SK-N-SH (cell line): ENCODE measurements around the gene BEST3. TPM values are rescaled to one million over a fixed set of nuclear protein-coding genes. Genes with fewer than 3 reads are reported as not detected.

Source experiments
- CTCF ChIA-PET: fragments of 300-600, 350-600 bp; formaldehyde crosslinking; extraction: SDS; loops from one replicate; lab custom pipeline; 2021; lab: Yijun Ruan, JAX
- POLR2A ChIA-PET: fragments of 350-600 bp; sonication (Branson Sonifier 250); formaldehyde crosslinking; extraction: SDS; loops from one replicate; lab custom pipeline; 2020; ENCODE audit warnings: antibody characterized with exemption, inconsistent platforms; lab: Yijun Ruan, JAX
- DNase-seq: peaks from one replicate; pipeline ENCODE4 v3.0.0; 2012
- H2AFZ ChIP-seq: fragments of 200-600 bp; sonication (generic); 2 replicates; pipeline ENCODE4 v1.8.1; 2016; ENCODE audit warnings: antibody characterized with exemption, mild to moderate bottlenecking, low read depth
- H3F3A ChIP-seq: fragments of 200-600 bp; sonication (generic); replicated peaks from 2 replicates; pipeline ENCODE3; 2016; ENCODE audit warnings: antibody characterized with exemption, mild to moderate bottlenecking; ENCODE audit not compliant: insufficient read depth
- H3K27ac ChIP-seq, 2 experiments: fragments of 200-500 bp in 1 of 2; fragments of 200-600 bp in 1 of 2; sonication (Bioruptor generic) in 1 of 2; sonication (generic), shearing (Covaris generic) in 1 of 2; 2 replicates each; pipeline versions ENCODE4 v1.5.1 to v1.6.1; 2014 to 2016; ENCODE audit warnings: low read depth in 2 of 2, inconsistent platforms in 1 of 2, low read length in 1 of 2, mild to moderate bottlenecking in 1 of 2, mixed read lengths in 1 of 2
- H3K27me3 ChIP-seq: fragments of 200-600 bp; sonication (generic), shearing (Covaris generic); 2 replicates; pipeline ENCODE4 v1.6.1; 2016; ENCODE audit warnings: mixed run types; ENCODE audit not compliant: insufficient read depth
- H3K36me3 ChIP-seq, 2 experiments: fragments of 200-500 bp in 1 of 2; fragments of 200-600 bp in 1 of 2; sonication (Bioruptor generic) in 1 of 2; sonication (generic) in 1 of 2; replicated peaks in 1 of 2; 2 replicates each; pipeline versions ENCODE3 to v1.5.1; 2014 to 2016; ENCODE audit warnings: low read length in 1 of 2, mild to moderate bottlenecking in 1 of 2; ENCODE audit not compliant: insufficient read depth in 2 of 2, control insufficient read depth in 1 of 2
- H3K4me1 ChIP-seq, 2 experiments: fragments of 200-500 bp in 1 of 2; fragments of 200-600 bp in 1 of 2; sonication (Bioruptor generic) in 1 of 2; sonication (generic), shearing (Covaris generic) in 1 of 2; 2 replicates each; pipeline versions ENCODE4 v1.5.1 to v1.6.1; 2014 to 2016; ENCODE audit warnings: low read depth in 1 of 2, low read length in 1 of 2, mixed run types in 1 of 2; ENCODE audit not compliant: insufficient read depth in 2 of 2, control insufficient read depth in 1 of 2
- H3K4me2 ChIP-seq: fragments of 200-600 bp; sonication (generic), shearing (Covaris generic); 2 replicates; pipeline ENCODE4 v1.6.1; 2017; ENCODE audit warnings: mixed run types
- H3K4me3 ChIP-seq, 2 experiments: fragments of 200-500 bp in 1 of 2; fragments of 200-600 bp in 1 of 2; sonication (Bioruptor generic) in 1 of 2; sonication (generic), shearing (Covaris generic) in 1 of 2; 2 replicates each; pipeline versions ENCODE4 v1.5.1 to v1.8.1; 2014 to 2016; ENCODE audit warnings: low read depth in 2 of 2, inconsistent platforms in 1 of 2, low read length in 1 of 2, mild to moderate bottlenecking in 1 of 2, mixed read lengths in 1 of 2, moderate library complexity in 1 of 2
- H3K79me2 ChIP-seq: fragments of 200-600 bp; sonication (generic); 2 replicates; pipeline ENCODE4 v1.8.1; 2017; ENCODE audit warnings: mild to moderate bottlenecking; ENCODE audit not compliant: insufficient read depth
- H3K9ac ChIP-seq: fragments of 200-600 bp; sonication (generic); 2 replicates; pipeline ENCODE4 v1.6.1; 2017; ENCODE audit warnings: mixed run types
- H3K9me2 ChIP-seq: fragments of 200-600 bp; sonication (generic); 2 replicates; pipeline ENCODE4 v1.6.1; 2017; ENCODE audit warnings: mixed run types
- H3K9me3 ChIP-seq: fragments of 200-600 bp; sonication (generic); 2 replicates; pipeline ENCODE4 v1.6.1; 2017; ENCODE audit warnings: mixed run types, mild to moderate bottlenecking, moderate library complexity
- H4K20me1 ChIP-seq: fragments of 200-600 bp; sonication (generic); 2 replicates; pipeline ENCODE4 v1.6.1; 2017; ENCODE audit warnings: mild to moderate bottlenecking, mixed run types; ENCODE audit not compliant: insufficient read depth
- CHD2 ChIP-seq: fragments of 150-350 bp; IDR thresholded peaks from 2 replicates; pipeline ENCODE4 v1.6.1; 2018; ENCODE audit warnings: low read length; ENCODE audit not compliant: partially characterized antibody
- FOSL2 ChIP-seq: IDR thresholded peaks from 2 replicates; pipeline ENCODE4 v1.4.0; 2012; ENCODE audit warnings: low read depth, mild to moderate bottlenecking, moderate library complexity, borderline replicate concordance
- GABPA ChIP-seq: IDR thresholded peaks from 2 replicates; pipeline ENCODE4 v1.4.0; 2012; ENCODE audit warnings: low read depth, mild to moderate bottlenecking
- MXI1 ChIP-seq: IDR thresholded peaks from 2 replicates; pipeline ENCODE4 v1.6.1; 2012; ENCODE audit warnings: mild to moderate bottlenecking, low read depth, low read length, improper control_type of control experiment
- NFIC ChIP-seq: IDR thresholded peaks from 2 replicates; pipeline ENCODE4 v1.4.0; 2012; ENCODE audit warnings: borderline replicate concordance
- NRF1 ChIP-seq: IDR thresholded peaks from 2 replicates; pipeline ENCODE4 v1.6.1; 2012; ENCODE audit warnings: low read depth, mild to moderate bottlenecking, low read length
- POLR2AphosphoS5 ChIP-seq: IDR thresholded peaks from 2 replicates; pipeline ENCODE4 v1.6.1; 2012; ENCODE audit warnings: low read depth, low read length
- RAD21 ChIP-seq: IDR thresholded peaks from 2 replicates; pipeline ENCODE4 v1.6.1; 2012; ENCODE audit warnings: mild to moderate bottlenecking, low read length
- RXRA ChIP-seq: IDR thresholded peaks from 2 replicates; pipeline ENCODE4 v1.4.0; 2012; ENCODE audit warnings: low read depth, mild to moderate bottlenecking, borderline replicate concordance
- SMC3 ChIP-seq: IDR thresholded peaks from 2 replicates; pipeline ENCODE4 v1.6.1; 2012; ENCODE audit warnings: low read depth, low read length, improper control_type of control experiment
- USF2 ChIP-seq: fragments of 150-350 bp; IDR thresholded peaks from 2 replicates; pipeline ENCODE4 v1.6.1; 2017; ENCODE audit warnings: antibody characterized with exemption, low read length, low read depth, borderline replicate concordance
- YY1 ChIP-seq: IDR thresholded peaks from 2 replicates; pipeline ENCODE4 v1.4.0; 2012; ENCODE audit warnings: low read depth, mild to moderate bottlenecking
- WGBS: methylation state at CpG from one replicate; pipeline ENCODE4 v1.1.6; 2017; ENCODE audit warnings: low lambda C conversion rate; 5-methylcytosine and 5-hydroxymethylcytosine counted together
- polyA plus RNA-seq, 3 experiments: library from polyadenylated mRNA; depleted of rRNA; stranded (reverse); fragments of >200 nt; gene quantifications; 2 replicates each; pipeline ENCODE4 v1.2.3, GENCODE V29; 2012
- TF ChIP-seq, protein P1 (sequence below): fragments of 150-350 bp; IDR thresholded peaks from 2 replicates; pipeline ENCODE4 v1.6.1; 2016; ENCODE audit warnings: mild to moderate bottlenecking, low read depth, low read length
- TF ChIP-seq, protein P2 (sequence below): IDR thresholded peaks from 2 replicates; pipeline ENCODE4 v1.4.0; 2012; ENCODE audit warnings: low read depth, borderline replicate concordance
- TF ChIP-seq, protein P3 (sequence below): IDR thresholded peaks from 2 replicates; pipeline ENCODE4 v1.4.0; 2012; ENCODE audit warnings: low read depth
- TF ChIP-seq, protein P4 (sequence below): IDR thresholded peaks from 2 replicates; pipeline ENCODE4; 2012

BEST3 gene
- polyA plus RNA-seq, 1 of the 3 experiments (the other 2 are of a cell fraction) = 0.48 TPM

DNA sequence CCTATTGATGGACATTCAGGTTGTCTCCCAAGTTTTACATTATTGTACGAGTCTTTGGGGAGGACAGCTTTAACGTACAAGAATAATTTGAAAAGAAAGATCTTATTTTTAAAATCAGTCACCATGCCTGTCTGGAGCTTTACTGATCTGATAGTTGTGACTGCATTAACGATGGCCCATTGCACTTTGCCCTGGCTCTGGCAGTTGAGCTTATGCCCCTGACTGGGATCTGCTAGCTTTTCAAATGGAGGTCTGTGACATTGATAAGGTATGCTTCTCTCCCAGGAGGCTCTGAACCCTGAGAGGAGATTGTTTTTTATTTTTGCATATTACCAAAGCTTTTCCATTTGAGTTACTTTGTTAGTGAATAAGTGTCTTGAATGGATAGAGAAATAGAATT lies 21.6 kb upstream of the BEST3 start (continued):
- TF ChIP-seq NFIC (no peak), YY1 (no peak), NRF1 (no peak), CHD2 (no peak)
- TF ChIP-seq, protein P1, sequence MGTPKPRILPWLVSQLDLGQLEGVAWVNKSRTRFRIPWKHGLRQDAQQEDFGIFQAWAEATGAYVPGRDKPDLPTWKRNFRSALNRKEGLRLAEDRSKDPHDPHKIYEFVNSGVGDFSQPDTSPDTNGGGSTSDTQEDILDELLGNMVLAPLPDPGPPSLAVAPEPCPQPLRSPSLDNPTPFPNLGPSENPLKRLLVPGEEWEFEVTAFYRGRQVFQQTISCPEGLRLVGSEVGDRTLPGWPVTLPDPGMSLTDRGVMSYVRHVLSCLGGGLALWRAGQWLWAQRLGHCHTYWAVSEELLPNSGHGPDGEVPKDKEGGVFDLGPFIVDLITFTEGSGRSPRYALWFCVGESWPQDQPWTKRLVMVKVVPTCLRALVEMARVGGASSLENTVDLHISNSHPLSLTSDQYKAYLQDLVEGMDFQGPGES = no peak

DNA sequence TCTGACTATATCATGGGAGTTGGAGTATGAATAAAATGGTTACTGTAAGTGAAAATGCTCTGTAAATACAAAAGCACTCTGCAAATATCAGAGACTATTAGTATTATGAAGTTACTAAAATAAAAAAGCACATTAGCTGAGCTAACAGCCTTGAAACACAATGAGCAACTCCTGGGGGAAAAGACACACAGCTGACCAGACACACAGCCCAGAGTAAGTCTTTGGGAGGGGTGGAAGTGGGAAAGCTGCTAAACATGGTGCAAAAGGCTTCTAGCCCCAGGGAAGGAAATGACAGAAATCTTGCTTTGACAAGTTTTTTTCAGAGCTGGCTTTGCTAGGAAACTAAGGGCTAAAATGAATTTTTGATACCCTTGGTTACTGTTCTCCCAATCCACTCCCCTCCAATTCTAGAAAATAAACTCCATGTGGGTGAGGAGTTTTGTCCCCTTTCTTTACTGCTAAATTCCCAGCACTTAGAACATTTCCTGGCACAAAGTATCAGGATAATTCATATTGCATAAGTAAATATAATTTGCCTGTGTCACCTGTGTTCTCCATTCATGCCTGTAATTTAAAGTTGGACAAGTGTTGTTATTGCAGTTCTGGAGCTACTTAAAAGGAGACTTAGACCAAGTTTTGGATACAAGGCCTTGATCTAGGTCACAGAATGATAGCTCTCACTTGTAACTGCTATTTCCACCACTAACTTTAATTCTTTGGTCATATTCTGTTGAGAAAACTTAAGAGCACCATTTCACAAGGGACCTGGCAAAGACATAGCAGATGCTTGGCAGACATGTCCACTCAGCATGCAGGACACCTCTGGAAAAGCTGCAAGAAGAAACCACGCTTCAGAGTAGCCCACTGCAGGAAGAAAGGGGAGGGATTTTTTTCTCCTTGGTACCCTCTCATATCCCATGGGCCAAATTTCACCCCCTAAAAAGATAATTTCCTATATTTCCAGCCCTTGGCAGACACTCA lies 20.5 kb upstream of the BEST3 start:
- no peak overlapping the region for H3K4me2 ChIP-seq
- H2AFZ ChIP-seq = no peak overlapping the region
- H3K36me3 ChIP-seq = no peaks in the 10 kb centered on the region
- TF ChIP-seq RXRA (no peak), YY1 (no peak), NFIC (no peak), GABPA (no peak), RAD21 (no peak), POLR2AphosphoS5 (no peak), SMC3 (no peak), USF2 (no peak), FOSL2 (no peak), MXI1 (no peak)
- TF ChIP-seq, protein P2, sequence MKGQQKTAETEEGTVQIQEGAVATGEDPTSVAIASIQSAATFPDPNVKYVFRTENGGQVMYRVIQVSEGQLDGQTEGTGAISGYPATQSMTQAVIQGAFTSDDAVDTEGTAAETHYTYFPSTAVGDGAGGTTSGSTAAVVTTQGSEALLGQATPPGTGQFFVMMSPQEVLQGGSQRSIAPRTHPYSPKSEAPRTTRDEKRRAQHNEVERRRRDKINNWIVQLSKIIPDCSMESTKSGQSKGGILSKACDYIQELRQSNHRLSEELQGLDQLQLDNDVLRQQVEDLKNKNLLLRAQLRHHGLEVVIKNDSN = no peak
- TF ChIP-seq, protein P3, sequence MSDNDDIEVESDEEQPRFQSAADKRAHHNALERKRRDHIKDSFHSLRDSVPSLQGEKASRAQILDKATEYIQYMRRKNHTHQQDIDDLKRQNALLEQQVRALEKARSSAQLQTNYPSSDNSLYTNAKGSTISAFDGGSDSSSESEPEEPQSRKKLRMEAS = no peak
- TF ChIP-seq, protein P4, sequence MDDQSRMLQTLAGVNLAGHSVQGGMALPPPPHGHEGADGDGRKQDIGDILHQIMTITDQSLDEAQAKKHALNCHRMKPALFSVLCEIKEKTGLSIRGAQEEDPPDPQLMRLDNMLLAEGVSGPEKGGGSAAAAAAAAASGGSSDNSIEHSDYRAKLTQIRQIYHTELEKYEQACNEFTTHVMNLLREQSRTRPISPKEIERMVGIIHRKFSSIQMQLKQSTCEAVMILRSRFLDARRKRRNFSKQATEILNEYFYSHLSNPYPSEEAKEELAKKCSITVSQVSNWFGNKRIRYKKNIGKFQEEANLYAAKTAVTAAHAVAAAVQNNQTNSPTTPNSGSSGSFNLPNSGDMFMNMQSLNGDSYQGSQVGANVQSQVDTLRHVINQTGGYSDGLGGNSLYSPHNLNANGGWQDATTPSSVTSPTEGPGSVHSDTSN = no peak
- POLR2A ChIA-PET = no interaction called here
- H3K79me2 ChIP-seq = no peaks in the 10 kb centered on the region
- H3K27ac ChIP-seq = no peak overlapping the region
- H3K4me3 ChIP-seq = no peak overlapping the region
- H3K4me1 ChIP-seq = peaks cover 0 to 3% of the 10 kb centered on the region in 2 experiments; a peak in 1 of 4 replicates
- 67% methylated on average over 1 of the region's 1 CpG for WGBS
- H3K9ac ChIP-seq = no peak overlapping the region
- H4K20me1 ChIP-seq = no peaks in the 10 kb centered on the region
- CTCF ChIA-PET = interaction anchor here (0.5 to 1.1 kb wide), 4 partner anchors 10 to 1679 kb away, joined by 3 read pairs; no protein-coding TSS in a partner anchor
- no peaks in the 10 kb centered on the region for H3K9me3 ChIP-seq
- no peak for DNase-seq
- H3F3A ChIP-seq = no peaks in the 10 kb centered on the region
- H3K9me2 ChIP-seq = no peaks in the 10 kb centered on the region
- H3K27me3 ChIP-seq = no peaks in the 10 kb centered on the region
